Gastroesophageal sphincter (tissue), 4 donors: ENCODE measurements around the gene SELENOT. TPM values are rescaled to one million over a fixed set of nuclear protein-coding genes. Genes with fewer than 3 reads are reported as not detected.
"Not testable (repeated sequence)": the region's sequence is repeated elsewhere in the genome, so short reads cannot be mapped to it uniquely, and the experiment has no call there.

Experiments
- ATAC-seq: fragments of 150-250 bp; one replicate; pipeline ENCODE4 v1.9.1; 2016; ENCODE audit warnings: mild to moderate bottlenecking, moderate library complexity
- H3K27ac ChIP-seq, 4 donors: fragments of 200-600 bp; sonication (generic) in 3 of 4; 1 replicate in 3 of 4; 2 replicates in 1 of 4; pipeline ENCODE4 v1.5.1; 2016 to 2019
- H3K27me3 ChIP-seq: fragments of 200-600 bp; sonication (generic); one replicate; pipeline ENCODE4 v1.5.1; 2019
- H3K36me3 ChIP-seq, 2 donors: fragments of 200-600 bp; sonication (generic); one replicate each; pipeline ENCODE4 v1.5.1; 2019; ENCODE audit warnings: control low read depth in 1 of 2
- H3K4me1 ChIP-seq, 3 donors: fragments of 200-600 bp; sonication (generic); 1 replicate in 2 of 3; 2 replicates in 1 of 3; pipeline ENCODE4 v1.5.1; 2016 to 2019; ENCODE audit warnings: control low read depth in 2 of 3
- H3K4me3 ChIP-seq, 2 donors: fragments of 200-600 bp; sonication (generic); one replicate each; pipeline ENCODE4 v1.5.1; 2019; ENCODE audit warnings: mild to moderate bottlenecking in 1 of 2, moderate library complexity in 1 of 2
- H3K9me3 ChIP-seq, 3 donors: fragments of 200-600 bp; sonication (generic); one replicate each; pipeline ENCODE4 v1.5.1; 2017 to 2019; ENCODE audit warnings: control low read depth in 2 of 3
- CTCF ChIP-seq, 4 experiments: fragments of 200-600 bp in 2 of 4; fragments of 450-650 bp in 2 of 4; sonication (generic) in 1 of 4; IDR thresholded peaks; one replicate each; pipeline ENCODE4 v1.5.1; 2017 to 2019; ENCODE audit warnings: antibody characterized with exemption in 4 of 4, mild to moderate bottlenecking in 2 of 4, moderate library complexity in 2 of 4
- EP300 ChIP-seq: sonication (generic); formaldehyde crosslinking; IDR thresholded peaks from one replicate; pipeline ENCODE4 v1.6.1; 2017; ENCODE audit warnings: antibody characterized with exemption, mild to moderate bottlenecking
- POLR2A ChIP-seq, 2 donors: fragments of 450-650 bp; IDR thresholded peaks; one replicate each; pipeline ENCODE4 v1.6.1; 2017; ENCODE audit warnings: antibody characterized with exemption in 2 of 2, mild to moderate bottlenecking in 2 of 2, moderate library complexity in 1 of 2
- POLR2AphosphoS5 ChIP-seq: sonication (generic); formaldehyde crosslinking; IDR thresholded peaks from one replicate; pipeline ENCODE4 v1.6.1; 2017; ENCODE audit warnings: antibody characterized with exemption
- WGBS, 2 donors: methylation state at CpG; one replicate each; pipeline ENCODE4 v1.1.5; 2018; ENCODE audit warnings: low coverage in 1 of 2; 5-methylcytosine and 5-hydroxymethylcytosine counted together
- total RNA-seq, 4 donors: library from RNA; depleted of rRNA; stranded (reverse); fragments of >200 nt; gene quantifications; one replicate each; pipeline ENCODE4 v1.1.0, GENCODE V29; 2016

Gene SELENOT
- total RNA-seq, 4 donors from 2014 or later, result 46.1 to 167 (median 97.2) TPM

GRCh38 chr3:150613034-150613433 lies 9.9 kb downstream of the SELENOT start:
- no peak for TF ChIP-seq POLR2AphosphoS5
- TF ChIP-seq POLR2A (IDR thresholded peaks at IDR 0.05), result no peak
- no peak for TF ChIP-seq CTCF (IDR thresholded peaks at IDR 0.05)
- no peak for TF ChIP-seq EP300
- peaks cover 0 to 9% of the 10 kb centered on the region in 2 donors for H3K36me3 ChIP-seq
- WGBS, 2 donors, result 96 to 100% methylated on average over 2 of the region's 2 CpGs
- H3K27me3 ChIP-seq, result no peaks in the 10 kb centered on the region
- no peak overlapping the region for H3K4me3 ChIP-seq
- H3K9me3 ChIP-seq, result no peaks in the 10 kb centered on the region
- H3K4me1 ChIP-seq, result peaks cover 0 to 56% (median 0%) of the 10 kb centered on the region in 3 donors
- no peak overlapping the region for H3K27ac ChIP-seq
- no peak for ATAC-seq

GRCh38 chr3:150613709-150614480 lies 10.8 kb downstream of the SELENOT start:
- Histone ChIP-seq H3K36me3 (peaks cover 0 to 16% of the 10 kb centered on the region in 2 donors), H3K9me3 (no peaks in the 10 kb centered on the region), H3K4me3 (no peak overlapping the region), H3K27ac (no peak overlapping the region), H3K4me1 (peaks cover 0 to 47% (median 0%) of the 10 kb centered on the region in 3 donors), H3K27me3 (no peaks in the 10 kb centered on the region)
- TF ChIP-seq POLR2AphosphoS5 (no peak), POLR2A (IDR thresholded peaks at IDR 0.05) (no peak), CTCF (IDR thresholded peaks at IDR 0.05) (no peak), EP300 (no peak)
- ATAC-seq, result no peak
- 71 to 81% methylated on average over 2 of the region's 2 CpGs for WGBS, 2 donors

- ATAC-seq, result no peak
- Histone ChIP-seq H3K9me3 (no peaks in the 10 kb centered on the region), H3K27ac (no peak overlapping the region), H3K4me3 (no peak overlapping the region), H3K27me3 (no peaks in the 10 kb centered on the region), H3K36me3 (peaks cover 0 to 21% of the 10 kb centered on the region in 2 donors), H3K4me1 (peaks cover 0 to 26% (median 0%) of the 10 kb centered on the region in 3 donors)
- no peak for TF ChIP-seq CTCF (IDR thresholded peaks at IDR 0.05)
- TF ChIP-seq POLR2AphosphoS5, result no peak
- TF ChIP-seq EP300, result no peak
- TF ChIP-seq POLR2A (IDR thresholded peaks at IDR 0.05), result no peak
- WGBS, 2 donors, result 80 to 90% methylated on average over 6 to 7 of the region's 7 CpGs
These were observed 17.0 kb downstream of the SELENOT start for GRCh38 chr3:150620002-150620689.

- not testable (repeated sequence) for H3K4me3 ChIP-seq, H3K27me3 ChIP-seq, H3K27ac ChIP-seq, H3K9me3 ChIP-seq, ATAC-seq
- Histone ChIP-seq H3K4me1 (peaks cover 0 to 13% (median 0%) of the 10 kb centered on the region in 3 donors), H3K36me3 (peaks cover 7 to 49% of the 10 kb centered on the region in 2 donors)
These were observed 19.8 kb downstream of the SELENOT start for GRCh38 chr3:150622955-150623354.

- Histone ChIP-seq H3K9me3 (no peaks in the 10 kb centered on the region), H3K4me3 (no peak overlapping the region), H3K36me3 (peaks cover 7 to 51% of the 10 kb centered on the region in 2 donors), H3K27me3 (no peaks in the 10 kb centered on the region), H3K4me1 (peaks cover 0 to 13% (median 0%) of the 10 kb centered on the region in 3 donors), H3K27ac (no peak overlapping the region)
- TF ChIP-seq POLR2AphosphoS5 (no peak), EP300 (no peak), CTCF (IDR thresholded peaks at IDR 0.05) (no peak), POLR2A (IDR thresholded peaks at IDR 0.05) (no peak)
- no peak for ATAC-seq
- WGBS, 2 donors, result 63 to 100% methylated on average over 1 of the region's 1 CpG
These were observed 20.8 kb downstream of the SELENOT start for GRCh38 chr3:150623945-150624344.
